ENCODE data around the gene KLRC4. TPM values are rescaled to one million over a fixed set of nuclear protein-coding genes. Genes with fewer than 3 reads are reported as not detected.
"Not testable (repeated sequence)": the region's sequence is repeated elsewhere in the genome, so short reads cannot be mapped to it uniquely, and the experiment has no call there.

KLRC4 gene
- polyA plus RNA-seq, 1 of the 3 experiments (the other 2 are of a cell fraction): not detected

- Histone ChIP-seq H3K79me2 (ENCODE audit: insufficient read depth) (no peaks in the 10 kb centered on the region), H3K9me2 (no peaks in the 10 kb centered on the region), H3K4me2 (no peak overlapping the region), H2AFZ (ENCODE audit: low read depth) (no peak overlapping the region), H4K20me1 (ENCODE audit: insufficient read depth) (no peaks in the 10 kb centered on the region), H3K27me3 (ENCODE audit: insufficient read depth) (peaks cover 22% of the 10 kb centered on the region; the same call in 1 of the 2 replicates), H3K27ac (ENCODE audit: low read depth in 2 of 2, low read length in 1 of 2) (no peak overlapping the region), H3F3A (replicated peaks; ENCODE audit: insufficient read depth) (no peaks in the 10 kb centered on the region), H3K9me3 (no peaks in the 10 kb centered on the region), H3K4me3 (ENCODE audit: low read depth in 2 of 2, low read length in 1 of 2) (no peak overlapping the region), H3K36me3 (replicated peaks in 1 of 2; ENCODE audit: control insufficient read depth in 1 of 2, insufficient read depth in 2 of 2, low read length in 1 of 2) (no peaks in the 10 kb centered on the region), H3K4me1 (ENCODE audit: control insufficient read depth in 1 of 2, insufficient read depth in 2 of 2, low read depth in 1 of 2, low read length in 1 of 2) (no peaks in the 10 kb centered on the region), H3K9ac (no peak overlapping the region)
- DNase-seq: no peak
- WGBS (ENCODE audit: low lambda C conversion rate): 9% methylated on average over 3 of the region's 3 CpGs
- POLR2A ChIA-PET: no interaction called here
- TF ChIP-seq EZH2phosphoT487 (IDR thresholded peaks at IDR 0.05; ENCODE audit: borderline replicate concordance, low read depth) (no peak), JUND (IDR thresholded peaks at IDR 0.05) (no peak), CHD2 (IDR thresholded peaks at IDR 0.05; ENCODE audit: low read length, partially characterized antibody) (no peak), SIN3A (IDR thresholded peaks at IDR 0.05; ENCODE audit: borderline replicate concordance, low read depth, low read length) (no peak), MEF2A (IDR thresholded peaks at IDR 0.05; ENCODE audit: borderline replicate concordance, low read depth) (no peak), USF1 (IDR thresholded peaks at IDR 0.05; ENCODE audit: borderline replicate concordance, low read depth) (no peak), NFIC (IDR thresholded peaks at IDR 0.05; ENCODE audit: borderline replicate concordance) (no peak), CTCF (IDR thresholded peaks at IDR 0.05) (no peak), TAF1 (IDR thresholded peaks at IDR 0.05; ENCODE audit: borderline replicate concordance, low read depth, low read length) (no peak), RXRA (IDR thresholded peaks at IDR 0.05; ENCODE audit: borderline replicate concordance, low read depth) (no peak), FOSL2 (IDR thresholded peaks at IDR 0.05; ENCODE audit: borderline replicate concordance, low read depth) (no peak), YY1 (IDR thresholded peaks at IDR 0.05; ENCODE audit: low read depth) (no peak)
- CTCF ChIA-PET: no interaction called here
Measured at GRCh38 chr12:10374624-10375018, 34.9 kb downstream of the KLRC4 start.

DNA sequence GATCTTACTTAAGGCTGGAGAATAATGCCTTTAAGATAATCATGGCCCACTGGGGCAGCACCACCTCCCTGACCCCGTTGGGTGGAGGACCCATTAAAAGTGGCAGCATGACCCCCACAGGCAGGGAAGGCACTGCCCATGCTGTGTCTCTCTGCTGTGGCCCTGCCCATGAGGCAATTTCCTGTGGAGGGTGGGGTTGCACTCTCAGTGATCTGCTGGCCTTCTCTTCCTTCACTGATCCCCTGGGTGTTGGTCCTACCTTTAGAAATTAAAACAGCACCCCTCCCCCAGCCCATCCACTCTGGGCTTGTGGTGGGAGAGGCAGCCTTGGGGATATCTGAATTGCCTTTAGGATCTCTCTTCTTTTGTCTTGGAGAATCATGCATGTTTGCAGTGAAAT, 37.0 kb downstream of the KLRC4 start:
- no peak overlapping the region for H3K4me3 ChIP-seq (ENCODE audit: low read depth in 2 of 2, low read length in 1 of 2)
- no peak overlapping the region for H3K27ac ChIP-seq (ENCODE audit: low read depth in 2 of 2, low read length in 1 of 2)
- POLR2A ChIA-PET: no interaction called here
- H3K4me2 ChIP-seq: no peak overlapping the region
- CTCF ChIA-PET: no interaction called here
- no peak overlapping the region for H3K9ac ChIP-seq
- no CpG with 5 or more reads among the region's 1 CpG for WGBS (ENCODE audit: low lambda C conversion rate)
- H3K4me1 ChIP-seq (ENCODE audit: control insufficient read depth in 1 of 2, insufficient read depth in 2 of 2, low read depth in 1 of 2, low read length in 1 of 2): no peaks in the 10 kb centered on the region
- H3K36me3 ChIP-seq (replicated peaks in 1 of 2; ENCODE audit: control insufficient read depth in 1 of 2, insufficient read depth in 2 of 2, low read length in 1 of 2): no peaks in the 10 kb centered on the region
- no peaks in the 10 kb centered on the region for H3K79me2 ChIP-seq (ENCODE audit: insufficient read depth)
- peaks cover 22% of the 10 kb centered on the region; the same call in 1 of the 2 replicates for H3K27me3 ChIP-seq (ENCODE audit: insufficient read depth)
- H3F3A ChIP-seq (replicated peaks; ENCODE audit: insufficient read depth): no peaks in the 10 kb centered on the region
- no peak overlapping the region for H2AFZ ChIP-seq (ENCODE audit: low read depth)
- TF ChIP-seq MEF2A (IDR thresholded peaks at IDR 0.05; ENCODE audit: borderline replicate concordance, low read depth) (no peak), RXRA (IDR thresholded peaks at IDR 0.05; ENCODE audit: borderline replicate concordance, low read depth) (no peak), NFIC (IDR thresholded peaks at IDR 0.05; ENCODE audit: borderline replicate concordance) (no peak), IRF3 (IDR thresholded peaks at IDR 0.05; ENCODE audit: low read depth, low read length) (no peak), USF2 (IDR thresholded peaks at IDR 0.05; ENCODE audit: borderline replicate concordance, low read depth, low read length) (no peak), TAF1 (IDR thresholded peaks at IDR 0.05; ENCODE audit: borderline replicate concordance, low read depth, low read length) (no peak), EZH2phosphoT487 (IDR thresholded peaks at IDR 0.05; ENCODE audit: borderline replicate concordance, low read depth) (no peak), ELF1 (IDR thresholded peaks at IDR 0.05) (no peak), POLR2AphosphoS5 (IDR thresholded peaks at IDR 0.05; ENCODE audit: low read depth, low read length) (no peak)
- H3K9me3 ChIP-seq: no peaks in the 10 kb centered on the region
- H4K20me1 ChIP-seq (ENCODE audit: insufficient read depth): no peaks in the 10 kb centered on the region
- DNase-seq: no peak
- no peaks in the 10 kb centered on the region for H3K9me2 ChIP-seq

- H3K27ac ChIP-seq (ENCODE audit: low read depth in 2 of 2, low read length in 1 of 2); H3K4me1 ChIP-seq (ENCODE audit: control insufficient read depth in 1 of 2, insufficient read depth in 2 of 2, low read depth in 1 of 2, low read length in 1 of 2); H3K9me3 ChIP-seq; DNase-seq; H2AFZ ChIP-seq (ENCODE audit: low read depth); H3F3A ChIP-seq (replicated peaks; ENCODE audit: insufficient read depth); POLR2A ChIA-PET; H3K4me3 ChIP-seq (ENCODE audit: low read depth in 2 of 2, low read length in 1 of 2); H3K9me2 ChIP-seq; H3K79me2 ChIP-seq (ENCODE audit: insufficient read depth); H3K36me3 ChIP-seq (replicated peaks in 1 of 2; ENCODE audit: control insufficient read depth in 1 of 2, insufficient read depth in 2 of 2, low read length in 1 of 2); H4K20me1 ChIP-seq (ENCODE audit: insufficient read depth); CTCF ChIA-PET; H3K9ac ChIP-seq; H3K4me2 ChIP-seq: not testable (repeated sequence)
- H3K27me3 ChIP-seq (ENCODE audit: insufficient read depth): peaks cover 22% of the 10 kb centered on the region; the same call in 1 of the 2 replicates
- WGBS (ENCODE audit: low lambda C conversion rate): 4% methylated on average over 6 of the region's 6 CpGs
Measured at GRCh38 chr12:10371893-10372535, 37.5 kb downstream of the KLRC4 start.
